WTC11 (cell line): Measurements from ENCODE around the gene TMEM156. TPM values are rescaled to one million over a fixed set of nuclear protein-coding genes. Genes with fewer than 3 reads are reported as not detected.

Experiments used
- ATAC-seq: fragments of 200-7000 bp; cut with Tn5 transposase; 2 replicates; pipeline ENCODE4 v1.10.0; 2021; ENCODE audit warnings: mild to moderate bottlenecking, moderate library complexity
- CTCF ChIA-PET: fragments of 300-600 bp; sonication (Branson Sonifier 250); formaldehyde crosslinking; loops from one replicate; lab custom pipeline; 2021; ENCODE audit warnings: antibody characterized with exemption; lab: Charles Lee
- POLR2A ChIA-PET: fragments of 350-600 bp; sonication (Branson Sonifier 250); formaldehyde crosslinking; loops from one replicate; lab custom pipeline; 2021; ENCODE audit warnings: antibody characterized with exemption; lab: Charles Lee
- DNase-seq: peaks from one replicate; pipeline ENCODE4 v3.0.0; 2021; ENCODE audit warnings: low spot score
- H3K27ac Mint-ChIP-seq: 2 replicates; pipeline ENCODE4 v1.8.0; 2021; ENCODE audit warnings: mixed read lengths
- H3K27me3 Mint-ChIP-seq: 2 replicates; pipeline ENCODE4 v1.8.0; 2021; ENCODE audit warnings: low read depth, mild to moderate bottlenecking, moderate library complexity, mixed read lengths
- H3K36me3 Mint-ChIP-seq: 2 replicates; pipeline ENCODE4 v1.8.0; 2021; ENCODE audit warnings: mixed read lengths
- H3K4me1 Mint-ChIP-seq: 2 replicates; pipeline ENCODE4 v1.8.0; 2022; ENCODE audit warnings: mixed read lengths
- H3K4me3 Mint-ChIP-seq: 2 replicates; pipeline ENCODE4 v1.8.0; 2021; ENCODE audit warnings: mild to moderate bottlenecking, moderate library complexity, mixed read lengths
- H3K9me3 Mint-ChIP-seq: 2 replicates; pipeline ENCODE4 v1.8.0; 2021; ENCODE audit warnings: mixed read lengths
- CTCF ChIP-seq: fragments of 200-600 bp; IDR thresholded peaks from 2 replicates; pipeline ENCODE4 v1.8.0; 2022; ENCODE audit warnings: antibody characterized with exemption
- ERG ChIP-seq: fragments of 250-450 bp; sonication (Bioruptor Pico); IDR thresholded peaks from 2 replicates; pipeline ENCODE4 v1.8.0; 2021; ENCODE audit warnings: mild to moderate bottlenecking
- FOXK1 ChIP-seq: sonication (generic); formaldehyde crosslinking; IDR thresholded peaks from 2 replicates; pipeline ENCODE4 v1.8.0; 2022; ENCODE audit warnings: mild to moderate bottlenecking, moderate library complexity, missing genetic modification reagents
- PRRX2 ChIP-seq: fragments of 250-450 bp; sonication (Bioruptor Pico); IDR thresholded peaks from 2 replicates; pipeline ENCODE4 v1.8.0; 2021; ENCODE audit warnings: mild to moderate bottlenecking
- USF1 ChIP-seq: sonication (generic); formaldehyde crosslinking; IDR thresholded peaks from 2 replicates; pipeline ENCODE4 v1.8.0; 2022; ENCODE audit warnings: mild to moderate bottlenecking, missing genetic modification reagents
- USF2 ChIP-seq: sonication (generic); formaldehyde crosslinking; IDR thresholded peaks from 2 replicates; pipeline ENCODE4 v1.8.1; 2023; ENCODE audit warnings: mild to moderate bottlenecking, missing genetic modification reagents, moderate library complexity
- ZBTB21 ChIP-seq: sonication (generic); formaldehyde crosslinking; IDR thresholded peaks from 2 replicates; pipeline ENCODE4 v1.8.1; 2023; ENCODE audit warnings: mild to moderate bottlenecking, missing genetic modification reagents, borderline replicate concordance
- ZNF425 ChIP-seq: fragments of 250-450 bp; sonication (Bioruptor Pico); conservative IDR thresholded peaks from 2 replicates; pipeline ENCODE4 v1.9.0; 2021; ENCODE audit warnings: mild to moderate bottlenecking
- ZNF532 ChIP-seq: fragments of 250-450 bp; sonication (Bioruptor Pico); IDR thresholded peaks from 2 replicates; pipeline ENCODE4 v1.9.0; 2021; ENCODE audit warnings: mild to moderate bottlenecking, borderline replicate concordance
- ZSCAN18 ChIP-seq: fragments of 250-450 bp; sonication (Bioruptor Pico); IDR thresholded peaks from 2 replicates; pipeline ENCODE4 v2.1.2; 2022; ENCODE audit warnings: mild to moderate bottlenecking, moderate library complexity
- total RNA-seq: library from RNA; stranded (reverse); gene quantifications from 3 replicates; pipeline ENCODE4 v1.2.3, GENCODE V29; 2021

The TMEM156 gene
- total RNA-seq, 1 experiment from 2014 or later = 0.24 TPM

- H3K27me3 Mint-ChIP-seq = no peaks in the 10 kb centered on the region
- CTCF ChIA-PET = interaction anchor here (1.9 kb wide), 1 partner anchor 72 kb away, joined by 4 read pairs; no protein-coding TSS in a partner anchor
- no peak overlapping the region for H3K27ac Mint-ChIP-seq
- TF ChIP-seq USF2 (CRISPR knock-in tag) (no peak), ZBTB21 (CRISPR knock-in tag) (no peak), ZNF425 (no peak)
- TF ChIP-seq, all 79 proteins: peak for 0
- ATAC-seq = no peak
- DNase-seq = no peak
- Mint-ChIP-seq H3K4me1 (peaks cover 38% of the 10 kb centered on the region), H3K36me3 (no peaks in the 10 kb centered on the region), H3K4me3 (no peak overlapping the region), H3K9me3 (no peaks in the 10 kb centered on the region)
- POLR2A ChIA-PET = no interaction called here
These were observed 31.2 kb upstream of the TMEM156 start for GRCh38 chr4:39063430-39063829.

GRCh38 chr4:39062770-39063097 is 30.5 kb upstream of the TMEM156 start:
- Mint-ChIP-seq H3K9me3 (no peaks in the 10 kb centered on the region), H3K4me3 (peak overlapping the region; percentile 57)
- TF ChIP-seq FOXK1 (CRISPR knock-in tag) = no peak
- TF ChIP-seq ZSCAN18 = no peak
- TF ChIP-seq, all 79 proteins: peak for 0
- DNase-seq = no peak
- H3K4me1 Mint-ChIP-seq = peaks cover 32% of the 10 kb centered on the region
- POLR2A ChIA-PET = no interaction called here
- no peaks in the 10 kb centered on the region for H3K36me3 Mint-ChIP-seq
- ATAC-seq = no peak
- CTCF ChIA-PET = interaction anchor here (1.9 kb wide), 1 partner anchor 73 kb away, joined by 4 read pairs; no protein-coding TSS in a partner anchor
- H3K27me3 Mint-ChIP-seq = no peaks in the 10 kb centered on the region
- H3K27ac Mint-ChIP-seq = no peak overlapping the region; the same call in 1 of the 2 replicates

GRCh38 chr4:39062094-39062769 is 30.0 kb upstream of the TMEM156 start, which contains the start of gene KLHL5:
Gene KLHL5 (plus strand): TSS chr4:39062232. CDS start chr4:39062653, 421 bp downstream.
- CTCF ChIA-PET = interaction anchor here (0.9 to 1.9 kb wide), 2 partner anchors 73 to 201 kb away, joined by 3 to 4 read pairs; no protein-coding TSS in a partner anchor

More at GRCh38 chr4:39062094-39062769, 30.0 kb upstream of the TMEM156 start, which contains the start of gene KLHL5:
- ATAC-seq (peak; percentile 98), DNase-seq (no peak)
- H3K4me1 Mint-ChIP-seq = peaks cover 32% of the 10 kb centered on the region
- peak within 1 kb of the TSS; percentile 57 for H3K4me3 Mint-ChIP-seq
- POLR2A ChIA-PET = no interaction called here
- H3K36me3 Mint-ChIP-seq = no peaks in the 10 kb centered on the region
- TF ChIP-seq ZNF532 (CRISPR knock-in tag) = no peak
- no peak for TF ChIP-seq CTCF
- no peak for TF ChIP-seq ERG (CRISPR knock-in tag)
- no peak for TF ChIP-seq PRRX2 (CRISPR knock-in tag)
- no peak for TF ChIP-seq USF1 (CRISPR knock-in tag)
- no peaks in the 10 kb centered on the region for H3K9me3 Mint-ChIP-seq
- H3K27ac Mint-ChIP-seq = peak within 1 kb of the TSS; percentile 50
- H3K27me3 Mint-ChIP-seq = no peaks in the 10 kb centered on the region
